SK-N-MC (cell line): ENCODE measurements around the gene PTEN.
A peak's percentile ranks its signal among the peaks of the same experiment; 100 is the strongest.
"Not testable (repeated sequence)": the region's sequence is repeated elsewhere in the genome, so short reads cannot be mapped to it uniquely, and the experiment has no call there.

Experiments
- DNase-seq: peaks from one replicate; pipeline ENCODE4 v3.0.0-alpha.2; 2011; ENCODE audit warnings: low read depth, low spot score
- H3K27ac ChIP-seq: fragments of 200-600 bp; sonication (generic); 2 replicates; pipeline ENCODE4 v1.5.1; 2016; ENCODE audit warnings: mixed run types
- H3K36me3 ChIP-seq: fragments of 200-600 bp; sonication (generic); 2 replicates; pipeline ENCODE4 v1.6.1; 2017; ENCODE audit warnings: antibody characterized with exemption, low read length, mixed read lengths; ENCODE audit not compliant: insufficient read depth
- H3K4me3 ChIP-seq: fragments of 200-600 bp; sonication (generic); 2 replicates; pipeline ENCODE4 v1.5.1; 2016
- H3K9ac ChIP-seq: fragments of 200-600 bp; sonication (generic); 2 replicates; pipeline ENCODE4 v1.8.0; 2017; ENCODE audit warnings: mixed run types, mixed read lengths; ENCODE audit not compliant: insufficient read length
- H3K9me3 ChIP-seq: fragments of 200-600 bp; sonication (generic); 2 replicates; pipeline ENCODE4 v1.6.1; 2017; ENCODE audit warnings: low read depth, mild to moderate bottlenecking, antibody characterized with exemption, low read length, moderate library complexity, mixed read lengths
- EZH2 ChIP-seq: fragments of 200-600 bp; sonication (generic); IDR thresholded peaks from one replicate; pipeline ENCODE4 v1.6.1; 2017; ENCODE audit warnings: antibody characterized with exemption
- FOXP2 ChIP-seq: optimal IDR thresholded peaks from 2 replicates; pipeline ENCODE3; 2011; ENCODE audit warnings: mild to moderate bottlenecking, moderate library complexity; ENCODE audit not compliant: insufficient read depth; ENCODE audit errors: extremely low read length, control extremely low read depth
- POLR2AphosphoS5 ChIP-seq: IDR thresholded peaks from 2 replicates; pipeline ENCODE4 v1.6.1; 2012; ENCODE audit warnings: mild to moderate bottlenecking, low read depth, low read length, borderline replicate concordance

The PTEN gene

GRCh38 chr10:87878664-87879459, 15.4 kb downstream of the PTEN start:
- Histone ChIP-seq H3K36me3 (no peaks in the 10 kb centered on the region), H3K4me3 (peak overlapping the region; percentile 33; the same call in 1 of the 2 replicates), H3K27ac (peak overlapping the region; percentile 74), H3K9me3 (no peaks in the 10 kb centered on the region), H3K9ac (no peak overlapping the region)
- TF ChIP-seq EZH2 (no peak), POLR2AphosphoS5 (no peak), FOXP2 (no peak)
- DNase-seq: peak; percentile 30

DNA sequence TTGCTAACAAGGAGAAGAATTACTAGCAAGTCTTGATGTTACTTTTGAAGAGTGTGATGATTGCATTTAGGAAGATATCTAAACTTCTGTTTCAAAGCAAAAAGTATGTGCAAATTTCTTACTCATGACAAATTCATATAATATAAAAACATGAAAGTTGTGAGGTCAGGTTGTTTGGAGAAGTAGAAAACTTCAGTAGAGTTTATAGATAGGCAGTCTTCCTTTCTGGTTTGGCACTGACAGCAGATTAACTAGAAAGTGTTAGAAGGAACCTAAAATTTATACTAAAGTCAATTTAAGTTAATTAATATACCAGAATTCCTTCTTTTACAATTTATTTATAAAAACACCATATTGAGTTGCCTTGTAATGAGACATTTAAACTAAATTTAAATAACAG, 16.9 kb downstream of the PTEN start:
- TF ChIP-seq POLR2AphosphoS5: no peak
- TF ChIP-seq EZH2: no peak
- no peak for TF ChIP-seq FOXP2
- H3K36me3 ChIP-seq: no peaks in the 10 kb centered on the region

DNA sequence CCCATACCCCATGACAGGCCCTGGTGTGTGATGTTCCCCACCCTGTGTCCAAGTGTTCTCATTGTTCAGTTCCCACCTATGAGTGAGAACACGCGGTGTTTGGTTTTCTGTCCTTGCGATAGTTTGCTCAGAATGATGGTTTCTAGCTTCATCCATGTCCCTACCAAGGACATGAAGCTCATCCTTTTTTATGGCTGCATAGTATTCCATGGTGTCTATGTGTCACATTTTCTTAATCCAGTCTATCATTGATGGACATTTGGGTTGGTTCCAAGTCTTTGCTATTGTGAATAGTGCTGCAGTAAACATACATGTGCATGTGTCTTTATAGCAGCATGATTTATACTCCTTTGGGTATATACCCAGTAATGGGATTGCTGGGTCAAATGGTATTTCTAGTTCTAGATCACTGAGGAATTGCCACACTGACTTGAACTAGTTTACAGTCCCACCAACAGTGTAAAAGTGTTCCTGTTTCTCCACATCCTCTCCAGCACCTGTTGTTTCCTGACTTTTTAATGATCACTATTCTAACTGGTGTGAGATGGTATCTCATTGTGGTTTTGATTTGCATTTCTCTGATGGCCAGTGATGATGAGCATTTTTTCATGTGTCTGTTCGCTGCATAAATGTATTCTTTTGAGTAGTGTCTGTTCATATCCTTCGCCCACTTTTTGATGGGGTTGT, 18.1 kb downstream of the PTEN start:
- H3K4me3 ChIP-seq, H3K27ac ChIP-seq, H3K9me3 ChIP-seq, H3K9ac ChIP-seq, H3K36me3 ChIP-seq, DNase-seq: not testable (repeated sequence)

More for the DNA sequence above, 16.9 kb downstream of the PTEN start:
- Histone ChIP-seq H3K27ac (no peak overlapping the region), H3K9ac (no peak overlapping the region), H3K4me3 (no peak overlapping the region), H3K9me3 (no peaks in the 10 kb centered on the region)
- DNase-seq: no peak

- H3K9ac ChIP-seq: no peak overlapping the region
- no peak overlapping the region for H3K4me3 ChIP-seq
- no peak for DNase-seq
- H3K9me3 ChIP-seq: no peaks in the 10 kb centered on the region
- H3K36me3 ChIP-seq: no peaks in the 10 kb centered on the region
- no peak for TF ChIP-seq FOXP2
- no peak for TF ChIP-seq EZH2
- no peak for TF ChIP-seq POLR2AphosphoS5
- H3K27ac ChIP-seq: no peak overlapping the region
Measured at GRCh38 chr10:87882555-87883294, 19.3 kb downstream of the PTEN start.

DNA sequence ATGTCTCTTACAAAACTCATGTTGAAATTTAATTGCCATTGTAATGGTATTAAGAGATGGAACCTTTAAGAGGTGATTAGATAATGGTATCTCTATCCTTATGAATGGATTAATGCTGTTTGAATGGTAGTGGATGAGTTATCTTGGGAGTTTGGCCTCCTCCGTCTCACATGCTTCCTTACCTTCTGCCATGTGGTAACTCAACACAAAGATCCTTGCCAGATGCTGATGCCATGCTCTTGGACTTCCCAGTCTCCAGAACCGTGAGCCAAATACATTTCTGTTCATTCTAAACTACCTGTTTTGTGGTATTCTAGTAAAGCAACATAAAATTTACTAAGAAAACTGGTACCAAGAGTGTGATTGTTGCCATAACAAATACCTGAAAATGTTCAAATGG, 23.2 kb downstream of the PTEN start:
- Histone ChIP-seq H3K9ac (no peak overlapping the region), H3K36me3 (no peaks in the 10 kb centered on the region), H3K27ac (no peak overlapping the region), H3K9me3 (no peaks in the 10 kb centered on the region), H3K4me3 (no peak overlapping the region)
- no peak for TF ChIP-seq POLR2AphosphoS5
- TF ChIP-seq EZH2: no peak
- TF ChIP-seq FOXP2: no peak
- no peak for DNase-seq

DNA sequence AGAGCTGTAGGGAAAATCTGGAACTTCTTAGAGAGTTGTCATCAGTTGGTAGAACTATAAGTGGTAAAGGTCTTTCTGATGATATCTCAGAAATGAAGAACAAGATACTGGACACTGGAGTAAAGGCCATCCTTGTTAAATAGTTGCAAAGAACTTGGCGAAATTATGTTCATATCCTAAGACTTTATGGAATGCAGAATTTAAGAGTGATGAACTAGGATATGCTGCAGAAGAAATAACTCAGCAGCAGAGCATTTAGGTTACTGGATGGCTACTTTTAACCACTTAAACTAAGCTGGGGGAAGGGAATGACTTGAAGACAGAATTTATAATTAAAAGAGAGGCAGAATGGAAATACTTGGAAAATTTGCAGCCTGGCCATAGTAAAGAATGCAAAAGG, 23.7 kb downstream of the PTEN start:
- DNase-seq: no peak
- no peak overlapping the region for H3K9ac ChIP-seq
- TF ChIP-seq FOXP2: no peak
- no peak for TF ChIP-seq EZH2
- TF ChIP-seq POLR2AphosphoS5: no peak
- H3K4me3 ChIP-seq: no peak overlapping the region
- no peaks in the 10 kb centered on the region for H3K9me3 ChIP-seq
- H3K27ac ChIP-seq: no peak overlapping the region
- no peaks in the 10 kb centered on the region for H3K36me3 ChIP-seq

- H3K36me3 ChIP-seq: no peaks in the 10 kb centered on the region
- no peak for DNase-seq
- TF ChIP-seq POLR2AphosphoS5: no peak
- no peak for TF ChIP-seq FOXP2
- no peak for TF ChIP-seq EZH2
- no peaks in the 10 kb centered on the region for H3K9me3 ChIP-seq
- no peak overlapping the region for H3K27ac ChIP-seq
- H3K9ac ChIP-seq: no peak overlapping the region
- no peak overlapping the region for H3K4me3 ChIP-seq
Measured at GRCh38 chr10:87887548-87888289, 24.3 kb downstream of the PTEN start.

GRCh38 chr10:87895430-87895829, 32.0 kb downstream of the PTEN start:
- Histone ChIP-seq H3K4me3 (no peak overlapping the region), H3K36me3 (no peaks in the 10 kb centered on the region), H3K9ac (no peak overlapping the region), H3K27ac (no peak overlapping the region), H3K9me3 (no peaks in the 10 kb centered on the region)
- no peak for DNase-seq
- TF ChIP-seq POLR2AphosphoS5: no peak
- TF ChIP-seq FOXP2: no peak
- no peak for TF ChIP-seq EZH2
